H1 (cell line): ENCODE data around the gene CORO2B. TPM values are rescaled to one million over a fixed set of nuclear protein-coding genes. Genes with fewer than 3 reads are reported as not detected.

Experiments used
- CTCF ChIA-PET: fragments of 300-600 bp; sonication (Branson Sonifier 250); formaldehyde crosslinking; loops from one replicate; lab custom pipeline; 2021; ENCODE audit not compliant: partially characterized antibody; lab: Charles Lee
- POLR2A ChIA-PET: fragments of 300-600 bp; sonication (Branson Sonifier 250); formaldehyde crosslinking; loops from one replicate; lab custom pipeline; 2021; ENCODE audit warnings: inconsistent platforms; ENCODE audit not compliant: partially characterized antibody; lab: Charles Lee
- DNase-seq, 2 experiments: peaks; one replicate each; pipeline versions ENCODE4 v3.0.0 to v3.0.0-alpha.2; 2010 to 2022; ENCODE audit warnings: low spot score in 2 of 2, low read depth in 1 of 2, mixed read lengths in 1 of 2
- FAIRE-seq: peaks from 2 replicates; lab custom pipeline; 2011; peaks lifted over from hg19 to GRCh38; lab: Jason Lieb, UNC
- H2AFZ ChIP-seq: 2 replicates; pipeline ENCODE4 v1.8.1; 2012; ENCODE audit warnings: low read length, inconsistent platforms
- H2AK5ac ChIP-seq: 2 replicates; pipeline ENCODE4 v1.6.1; 2013; ENCODE audit warnings: low read depth, low read length
- H2BK120ac ChIP-seq: replicated peaks from 2 replicates; pipeline ENCODE3; 2013; ENCODE audit warnings: low read depth, low read length, inconsistent platforms
- H2BK12ac ChIP-seq: 2 replicates; pipeline ENCODE4 v1.6.1; 2013; ENCODE audit warnings: low read depth, low read length
- H2BK15ac ChIP-seq: 2 replicates; pipeline ENCODE4 v1.6.1; 2013; ENCODE audit warnings: low read length
- H2BK20ac ChIP-seq: 2 replicates; pipeline ENCODE4 v1.6.1; 2013; ENCODE audit warnings: low read length
- H2BK5ac ChIP-seq: 2 replicates; pipeline ENCODE4 v1.6.1; 2013; ENCODE audit warnings: low read depth, low read length
- H3K14ac ChIP-seq: 2 replicates; pipeline ENCODE4 v1.6.1; 2013; ENCODE audit warnings: inconsistent platforms; ENCODE audit not compliant: insufficient read length
- H3K18ac ChIP-seq: 2 replicates; pipeline ENCODE4 v1.6.1; 2013; ENCODE audit warnings: low read length; ENCODE audit errors: extremely low read depth
- H3K23ac ChIP-seq: 2 replicates; pipeline ENCODE4 v1.6.1; 2013; ENCODE audit warnings: inconsistent platforms; ENCODE audit not compliant: insufficient read length
- H3K23me2 ChIP-seq: 2 replicates; pipeline ENCODE4 v1.6.1; 2013; ENCODE audit warnings: low read depth, low read length
- H3K27ac ChIP-seq: 2 replicates; pipeline ENCODE4 v1.6.1; 2011; ENCODE audit warnings: low read depth, low read length, inconsistent platforms
- H3K27me3 ChIP-seq, 4 experiments: replicated peaks in 1 of 4; 1 replicate in 1 of 4; 2 replicates in 3 of 4; pipeline versions ENCODE4 v1.6.1 to v1.8.1; 2011 to 2013; ENCODE audit warnings: low read length in 3 of 4, mild to moderate bottlenecking in 3 of 4, inconsistent platforms in 2 of 4, mixed read lengths in 2 of 4, moderate library complexity in 1 of 4; ENCODE audit not compliant: control insufficient read depth in 3 of 4, insufficient read depth in 3 of 4; ENCODE audit errors: extremely low read depth in 1 of 4
- H3K36me3 ChIP-seq, 4 experiments: 2 replicates each; pipeline versions ENCODE4 v1.6.1 to v1.8.1; 2011 to 2013; ENCODE audit warnings: mild to moderate bottlenecking in 4 of 4, low read length in 3 of 4, moderate library complexity in 2 of 4, control low read depth in 1 of 4, inconsistent platforms in 1 of 4; ENCODE audit not compliant: insufficient read depth in 4 of 4, control insufficient read depth in 2 of 4
- H3K4ac ChIP-seq: replicated peaks from 2 replicates; pipeline ENCODE3; 2013; ENCODE audit warnings: low read length, low read depth, mixed read lengths, inconsistent platforms; ENCODE audit not compliant: insufficient read length
- H3K4me1 ChIP-seq, 4 experiments: replicated peaks in 1 of 4; 1 replicate in 1 of 4; 2 replicates in 3 of 4; pipeline versions ENCODE4 v1.6.1 to v1.8.1; 2011 to 2013; ENCODE audit warnings: low read length in 3 of 4, inconsistent platforms in 2 of 4, mixed read lengths in 1 of 4; ENCODE audit not compliant: insufficient read depth in 4 of 4, control insufficient read depth in 3 of 4
- H3K4me2 ChIP-seq, 2 experiments: 2 replicates each; pipeline versions ENCODE4 v1.6.1 to v1.8.1; 2011 to 2013; ENCODE audit warnings: low read depth in 2 of 2, low read length in 2 of 2, control low read depth in 1 of 2, inconsistent platforms in 1 of 2, mild to moderate bottlenecking in 1 of 2; ENCODE audit not compliant: insufficient read depth in 1 of 2
- H3K4me3 ChIP-seq, 4 experiments: fragments of 200-600, 300-600 bp in 1 of 4; sonication (generic), shearing (Covaris generic), sonication (Bioruptor Twin) in 1 of 4; 2 replicates each; pipeline versions ENCODE4 v1.5.1 to v1.8.1; 2011 to 2016; ENCODE audit warnings: low read length in 4 of 4, low read depth in 3 of 4, control low read depth in 2 of 4, inconsistent platforms in 2 of 4, mild to moderate bottlenecking in 2 of 4, mixed read lengths in 1 of 4, moderate library complexity in 1 of 4; ENCODE audit not compliant: insufficient read depth in 2 of 4; ENCODE audit errors: extremely low read depth in 1 of 4
- H3K56ac ChIP-seq: replicated peaks from 2 replicates; pipeline ENCODE3; 2013; ENCODE audit warnings: low read depth, mild to moderate bottlenecking, mixed read lengths, low read length, inconsistent platforms; ENCODE audit not compliant: insufficient read length
- H3K79me1 ChIP-seq: 2 replicates; pipeline ENCODE4 v1.6.1; 2013; ENCODE audit warnings: low read depth, low read length, control low read depth
- H3K79me2 ChIP-seq, 2 experiments: 2 replicates each; pipeline versions ENCODE4 v1.6.1 to v1.8.1; 2012 to 2013; ENCODE audit warnings: low read length in 2 of 2, mild to moderate bottlenecking in 2 of 2, inconsistent platforms in 1 of 2; ENCODE audit not compliant: insufficient read depth in 2 of 2, control insufficient read depth in 1 of 2
- H3K9ac ChIP-seq, 4 experiments: replicated peaks in 1 of 4; 1 replicate in 1 of 4; 2 replicates in 3 of 4; pipeline versions ENCODE4 v1.6.1 to v1.8.1; 2011 to 2013; ENCODE audit warnings: low read depth in 3 of 4, low read length in 3 of 4, control low read depth in 2 of 4, mild to moderate bottlenecking in 2 of 4, moderate library complexity in 2 of 4, inconsistent platforms in 1 of 4; ENCODE audit errors: extremely low read depth in 1 of 4
- H3K9me3 ChIP-seq, 2 experiments: 2 replicates each; pipeline versions ENCODE4 v1.6.1 to v1.8.1; 2012 to 2013; ENCODE audit warnings: mild to moderate bottlenecking in 2 of 2, moderate library complexity in 2 of 2, control low read depth in 1 of 2, inconsistent platforms in 1 of 2, low read depth in 1 of 2, low read length in 1 of 2, mixed read lengths in 1 of 2; ENCODE audit not compliant: insufficient read depth in 2 of 2
- H4K20me1 ChIP-seq, 2 experiments: replicated peaks in 1 of 2; 2 replicates each; pipeline versions ENCODE3 to v1.8.1; 2011 to 2013; ENCODE audit warnings: inconsistent platforms in 2 of 2, low read length in 2 of 2, mild to moderate bottlenecking in 1 of 2; ENCODE audit not compliant: insufficient read depth in 2 of 2, control insufficient read depth in 1 of 2
- H4K5ac ChIP-seq: 2 replicates; pipeline ENCODE4 v1.6.1; 2013; ENCODE audit warnings: low read length, low read depth, mixed read lengths, inconsistent platforms; ENCODE audit not compliant: insufficient read length
- H4K8ac ChIP-seq: 2 replicates; pipeline ENCODE4 v1.8.0; 2013; ENCODE audit warnings: mild to moderate bottlenecking, moderate library complexity, low read length, inconsistent platforms; ENCODE audit not compliant: insufficient read depth; ENCODE audit errors: extremely low read depth
- H4K91ac ChIP-seq: replicated peaks from 2 replicates; pipeline ENCODE3; 2013; ENCODE audit warnings: low read length, mixed read lengths, inconsistent platforms; ENCODE audit not compliant: insufficient read length
- GTF2F1 ChIP-seq: IDR thresholded peaks from 2 replicates; pipeline ENCODE4 v1.6.1; 2012; ENCODE audit warnings: low read depth, low read length, improper control_type of control experiment, borderline replicate concordance
- RAD21 ChIP-seq, 2 experiments: IDR thresholded peaks in 1 of 2; conservative IDR thresholded peaks in 1 of 2; 2 replicates each; pipeline ENCODE4 v1.6.1; 2011; ENCODE audit warnings: low read depth in 2 of 2, low read length in 2 of 2, improper control_type of control experiment in 1 of 2, inconsistent platforms in 1 of 2, mild to moderate bottlenecking in 1 of 2, moderate library complexity in 1 of 2
- YY1 ChIP-seq: IDR thresholded peaks from 2 replicates; pipeline ENCODE4 v1.6.1; 2011; ENCODE audit warnings: low read depth, mild to moderate bottlenecking, low read length
- WGBS, 2 experiments: shearing (Covaris generic) in 1 of 2; methylation state at CpG; one replicate each; pipeline versions ENCODE4 v1.1.6 to v1.1.7; 2013 to 2015; ENCODE audit warnings: low lambda C conversion rate in 2 of 2, mixed read lengths in 2 of 2, inconsistent platforms in 1 of 2, low coverage in 1 of 2, missing lambda C conversion rate in 1 of 2; ENCODE audit not compliant: insufficient replicate concordance in 2 of 2, insufficient coverage in 1 of 2, insufficient read length in 1 of 2; ENCODE audit errors: extremely low coverage in 1 of 2, missing lambda C conversion rate in 1 of 2; 5-methylcytosine and 5-hydroxymethylcytosine counted together
- polyA plus RNA-seq, 7 experiments: library from polyadenylated mRNA; depleted of rRNA in 3 of 7; stranded (reverse) in 5 of 7; unstranded in 2 of 7; fragments of >200 nt in 5 of 7; fragments of 200-250 nt in 2 of 7; gene quantifications; 1 replicate in 5 of 7; 2 replicates in 1 of 7; 4 replicates in 1 of 7; pipeline versions ENCODE4 v1.2.1 to v1.2.3, GENCODE V29; 2011 to 2013; ENCODE audit warnings: missing spikeins in 2 of 7, mixed read lengths in 2 of 7
- total RNA-seq: library from RNA; stranded (reverse); fragmentation: NEBNext Ultra II Directional; extraction: Animal tissue kit (Norgen Biotek cat#: 25700); gene quantifications from 2 replicates; pipeline ENCODE4 v1.2.1, GENCODE V29; 2021
- TF ChIP-seq, protein P1 (sequence below), 3 experiments: IDR thresholded peaks; 1 replicate in 2 of 3; 2 replicates in 1 of 3; pipeline versions ENCODE4 v1.5.1 to v1.6.1; 2011; ENCODE audit warnings: low read length in 3 of 3, mild to moderate bottlenecking in 3 of 3, inconsistent platforms in 2 of 3, low read depth in 1 of 3, moderate library complexity in 1 of 3; ENCODE audit not compliant: insufficient read depth in 1 of 3; ENCODE audit errors: control extremely low read depth in 1 of 3

The CORO2B gene
- total and polyA plus RNA-seq, 2 of the 8 experiments (the other 6 are each of a cell fraction or from before 2014, with no cell fraction given), result 3.4 to 6.7 TPM

DNA sequence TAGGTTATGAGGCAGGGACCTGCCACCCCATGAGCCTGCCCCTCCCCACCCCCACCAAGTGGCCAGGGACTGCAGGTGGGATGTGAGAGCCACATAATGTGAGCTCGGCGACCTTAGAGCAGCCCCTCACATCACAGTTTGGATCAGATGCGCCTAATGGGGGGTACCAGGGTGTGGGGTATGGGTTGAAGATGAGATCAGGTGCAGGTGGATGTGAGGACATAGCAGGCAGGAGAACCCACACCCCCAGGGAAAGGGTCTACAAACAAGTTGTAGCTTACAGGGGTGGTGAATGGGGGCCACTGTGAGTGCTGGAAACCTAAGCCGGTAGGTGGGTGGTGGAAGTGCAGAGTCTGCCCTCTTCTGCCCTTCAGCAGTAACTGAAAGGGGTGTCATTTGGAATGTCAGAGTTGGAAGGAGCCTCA, 94.0 kb downstream of the CORO2B start:
- Histone ChIP-seq H3K23me2 (no peaks in the 10 kb centered on the region; the same call in 1 of the 2 replicates), H3K18ac (no peak overlapping the region), H3K14ac (no peak overlapping the region), H3K79me2 (no peaks in the 10 kb centered on the region), H3K4me2 (no peak overlapping the region), H4K5ac (no peak overlapping the region), H3K4me1 (peaks cover 2 to 3% (median 3%) of the 10 kb centered on the region in 4 experiments; a peak in 5 of 7 replicates), H3K23ac (no peak overlapping the region), H3K36me3 (no peaks in the 10 kb centered on the region), H4K8ac (no peak overlapping the region), H2AFZ (no peak overlapping the region), H2BK5ac (no peak overlapping the region), H2BK120ac (no peak overlapping the region), H2BK20ac (no peak overlapping the region), H3K9me3 (no peaks in the 10 kb centered on the region), H3K27ac (no peak overlapping the region), H3K9ac (no peak overlapping the region), H2AK5ac (no peak overlapping the region), H4K20me1 (no peaks in the 10 kb centered on the region), H3K4me3 (no peak overlapping the region), H3K79me1 (no peaks in the 10 kb centered on the region), H4K91ac (no peak overlapping the region), H3K4ac (no peak overlapping the region), H3K27me3 (peaks cover 0 to 2% (median 0%) of the 10 kb centered on the region in 4 experiments; a peak in 2 of 7 replicates), H2BK15ac (0 out of 2 replicates have a peak overlapping the region, but pooled peaks have one; percentile 97), H2BK12ac (peak overlapping the region; percentile 19; the same call in 1 of the 2 replicates), H3K56ac (no peak overlapping the region)
- TF ChIP-seq YY1, result 0 out of 2 replicates have a peak, but pooled peaks have one; percentile 28
- no peak for TF ChIP-seq GTF2F1
- peak; percentile 78 to 87 for TF ChIP-seq RAD21 (IDR thresholded peaks at IDR 0.05 in 1 of 2, conservative IDR thresholded peaks at IDR 0.05 in 1 of 2; ENCODE audit: low read depth in 2 of 2, low read length in 2 of 2)
- TF ChIP-seq, protein P1, sequence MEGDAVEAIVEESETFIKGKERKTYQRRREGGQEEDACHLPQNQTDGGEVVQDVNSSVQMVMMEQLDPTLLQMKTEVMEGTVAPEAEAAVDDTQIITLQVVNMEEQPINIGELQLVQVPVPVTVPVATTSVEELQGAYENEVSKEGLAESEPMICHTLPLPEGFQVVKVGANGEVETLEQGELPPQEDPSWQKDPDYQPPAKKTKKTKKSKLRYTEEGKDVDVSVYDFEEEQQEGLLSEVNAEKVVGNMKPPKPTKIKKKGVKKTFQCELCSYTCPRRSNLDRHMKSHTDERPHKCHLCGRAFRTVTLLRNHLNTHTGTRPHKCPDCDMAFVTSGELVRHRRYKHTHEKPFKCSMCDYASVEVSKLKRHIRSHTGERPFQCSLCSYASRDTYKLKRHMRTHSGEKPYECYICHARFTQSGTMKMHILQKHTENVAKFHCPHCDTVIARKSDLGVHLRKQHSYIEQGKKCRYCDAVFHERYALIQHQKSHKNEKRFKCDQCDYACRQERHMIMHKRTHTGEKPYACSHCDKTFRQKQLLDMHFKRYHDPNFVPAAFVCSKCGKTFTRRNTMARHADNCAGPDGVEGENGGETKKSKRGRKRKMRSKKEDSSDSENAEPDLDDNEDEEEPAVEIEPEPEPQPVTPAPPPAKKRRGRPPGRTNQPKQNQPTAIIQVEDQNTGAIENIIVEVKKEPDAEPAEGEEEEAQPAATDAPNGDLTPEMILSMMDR (IDR thresholded peaks at IDR 0.05; ENCODE audit: control extremely low read depth in 1 of 3, insufficient read depth in 1 of 3, low read depth in 1 of 3, low read length in 3 of 3), result peak; percentile 63 to 86 (median 72)
- ChIA-PET POLR2A (interaction anchor here (0.9 to 2.4 kb wide), 5 partner anchors 17 to 122 kb away, joined by 3 to 7 read pairs (median 5); no protein-coding TSS in a partner anchor), CTCF (interaction anchor here (0.6 to 35.0 kb wide), 29 partner anchors 10 to 366 kb away, joined by 3 to 721 read pairs (median 8); partner anchors contain the start of gene ITGA11)
- DNase-seq (peak in 1 of 2 experiments; percentile 65), FAIRE-seq (peak; percentile 32)
- 80% methylated on average over 4 of the region's 4 CpGs; no CpG with 5 or more reads in 1 of the 2 experiments for WGBS, 2 experiments
